Lower leg skin (tissue), 4 donors: ENCODE results near the gene TRAPPC14. TPM values are rescaled to one million over a fixed set of nuclear protein-coding genes. Genes with fewer than 3 reads are reported as not detected.
"Not testable (repeated sequence)": the region's sequence is repeated elsewhere in the genome, so short reads cannot be mapped to it uniquely, and the experiment has no call there.

Experiments used
- DNase-seq, 2 donors: peaks; one replicate each; pipeline ENCODE4 v3.0.0-alpha.2; 2019; ENCODE audit warnings: low spot score in 2 of 2
- H3K4me3 ChIP-seq: fragments of 200-600 bp; sonication (generic); 2 replicates; pipeline ENCODE4 v1.5.1; 2017; ENCODE audit warnings: mild to moderate bottlenecking, low read depth; ENCODE audit not compliant: poor library complexity, severe bottlenecking
- POLR2A ChIP-seq, 2 donors: fragments of 450-650 bp; IDR thresholded peaks; one replicate each; pipeline ENCODE4 v1.6.1; 2016 to 2017; ENCODE audit warnings: antibody characterized with exemption in 2 of 2, mild to moderate bottlenecking in 1 of 2, moderate library complexity in 1 of 2
- WGBS, 2 donors: methylation state at CpG; one replicate each; pipeline ENCODE4 v1.1.5; 2018; 5-methylcytosine and 5-hydroxymethylcytosine counted together
- intact Hi-C: fragments of 100-400 bp; cut with DNase I; formaldehyde crosslinking; loops from one replicate; pipeline ENCODE4 v1.15.0; 2023; ENCODE audit warnings: low total_unique reads
- total RNA-seq, 4 donors: library from RNA; depleted of rRNA; stranded (reverse); fragments of >200 nt; gene quantifications; one replicate each; pipeline ENCODE4 v1.1.0, GENCODE V29; 2016
- TF ChIP-seq, protein P1 (sequence below), 3 donors: fragments of 450-650 bp; IDR thresholded peaks; one replicate each; pipeline ENCODE4 v1.5.1; 2016; ENCODE audit warnings: antibody characterized with exemption in 3 of 3, mild to moderate bottlenecking in 3 of 3, moderate library complexity in 2 of 3

Gene TRAPPC14, protein sequence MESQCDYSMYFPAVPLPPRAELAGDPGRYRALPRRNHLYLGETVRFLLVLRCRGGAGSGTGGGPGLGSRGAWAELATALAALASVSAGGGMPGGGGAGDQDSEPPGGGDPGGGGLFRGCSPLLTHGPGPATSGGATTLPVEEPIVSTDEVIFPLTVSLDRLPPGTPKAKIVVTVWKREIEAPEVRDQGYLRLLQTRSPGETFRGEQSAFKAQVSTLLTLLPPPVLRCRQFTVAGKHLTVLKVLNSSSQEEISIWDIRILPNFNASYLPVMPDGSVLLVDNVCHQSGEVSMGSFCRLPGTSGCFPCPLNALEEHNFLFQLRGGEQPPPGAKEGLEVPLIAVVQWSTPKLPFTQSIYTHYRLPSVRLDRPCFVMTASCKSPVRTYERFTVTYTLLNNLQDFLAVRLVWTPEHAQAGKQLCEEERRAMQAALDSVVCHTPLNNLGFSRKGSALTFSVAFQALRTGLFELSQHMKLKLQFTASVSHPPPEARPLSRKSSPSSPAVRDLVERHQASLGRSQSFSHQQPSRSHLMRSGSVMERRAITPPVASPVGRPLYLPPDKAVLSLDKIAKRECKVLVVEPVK
- total RNA-seq: 10 to 100 TPM; 20.8 to 46.5 (median 25.2) TPM

DNA sequence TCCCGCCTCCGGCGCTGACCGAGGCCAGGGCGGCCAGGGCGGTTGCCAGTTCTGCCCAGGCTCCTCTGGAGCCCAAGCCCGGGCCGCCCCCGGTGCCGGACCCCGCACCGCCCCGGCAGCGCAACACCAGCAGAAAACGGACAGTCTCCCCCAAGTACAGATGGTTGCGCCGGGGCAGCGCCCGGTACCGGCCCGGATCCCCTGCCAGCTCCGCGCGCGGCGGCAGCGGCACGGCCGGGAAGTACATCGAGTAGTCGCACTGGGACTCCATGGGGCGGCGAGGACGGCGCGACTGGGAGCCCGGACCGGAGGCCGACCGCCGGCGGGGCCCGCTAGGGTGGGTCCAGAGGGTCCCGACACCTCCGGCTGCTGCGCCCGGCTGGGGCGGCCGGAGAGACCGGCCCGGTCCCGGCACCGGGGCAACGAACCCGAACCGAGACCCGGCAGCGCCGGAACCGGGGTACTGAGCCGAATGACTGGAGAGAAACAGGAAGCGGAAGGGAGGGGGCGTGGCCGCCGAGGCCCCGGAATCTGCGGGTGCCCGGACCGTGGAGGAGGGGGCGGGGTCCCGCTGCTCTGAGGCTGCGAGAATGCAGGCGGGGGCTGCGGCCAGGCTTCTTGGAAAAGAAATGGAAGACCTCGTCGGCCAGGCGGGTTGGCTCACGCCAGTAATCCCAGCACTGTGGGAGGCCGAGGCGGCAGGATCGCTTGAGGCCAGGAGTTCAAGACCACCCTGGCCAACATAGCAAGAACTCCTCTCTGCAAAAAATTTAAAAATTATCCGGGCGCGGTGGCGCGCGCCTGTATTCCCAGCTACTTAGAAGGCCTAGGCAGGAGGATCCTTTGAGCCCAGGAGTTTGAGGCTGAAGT, at the start of gene TRAPPC14:
TSS of gene TRAPPC14 (minus strand) at position 495 of the 870 bp plus-strand sequence. CDS start at position 271, 224 bp downstream.
- TF ChIP-seq, protein P1, sequence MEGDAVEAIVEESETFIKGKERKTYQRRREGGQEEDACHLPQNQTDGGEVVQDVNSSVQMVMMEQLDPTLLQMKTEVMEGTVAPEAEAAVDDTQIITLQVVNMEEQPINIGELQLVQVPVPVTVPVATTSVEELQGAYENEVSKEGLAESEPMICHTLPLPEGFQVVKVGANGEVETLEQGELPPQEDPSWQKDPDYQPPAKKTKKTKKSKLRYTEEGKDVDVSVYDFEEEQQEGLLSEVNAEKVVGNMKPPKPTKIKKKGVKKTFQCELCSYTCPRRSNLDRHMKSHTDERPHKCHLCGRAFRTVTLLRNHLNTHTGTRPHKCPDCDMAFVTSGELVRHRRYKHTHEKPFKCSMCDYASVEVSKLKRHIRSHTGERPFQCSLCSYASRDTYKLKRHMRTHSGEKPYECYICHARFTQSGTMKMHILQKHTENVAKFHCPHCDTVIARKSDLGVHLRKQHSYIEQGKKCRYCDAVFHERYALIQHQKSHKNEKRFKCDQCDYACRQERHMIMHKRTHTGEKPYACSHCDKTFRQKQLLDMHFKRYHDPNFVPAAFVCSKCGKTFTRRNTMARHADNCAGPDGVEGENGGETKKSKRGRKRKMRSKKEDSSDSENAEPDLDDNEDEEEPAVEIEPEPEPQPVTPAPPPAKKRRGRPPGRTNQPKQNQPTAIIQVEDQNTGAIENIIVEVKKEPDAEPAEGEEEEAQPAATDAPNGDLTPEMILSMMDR (IDR thresholded peaks at IDR 0.05): no peak
- no peak for TF ChIP-seq POLR2A (IDR thresholded peaks at IDR 0.05)
- peak within 1 kb of the TSS; percentile 83 for H3K4me3 ChIP-seq
- intact Hi-C loops: no loop called here
- 1 to 2% methylated on average over 26 to 80 of the region's 87 CpGs for WGBS, 2 donors
- peak; percentile 87 to 98 for DNase-seq

DNA sequence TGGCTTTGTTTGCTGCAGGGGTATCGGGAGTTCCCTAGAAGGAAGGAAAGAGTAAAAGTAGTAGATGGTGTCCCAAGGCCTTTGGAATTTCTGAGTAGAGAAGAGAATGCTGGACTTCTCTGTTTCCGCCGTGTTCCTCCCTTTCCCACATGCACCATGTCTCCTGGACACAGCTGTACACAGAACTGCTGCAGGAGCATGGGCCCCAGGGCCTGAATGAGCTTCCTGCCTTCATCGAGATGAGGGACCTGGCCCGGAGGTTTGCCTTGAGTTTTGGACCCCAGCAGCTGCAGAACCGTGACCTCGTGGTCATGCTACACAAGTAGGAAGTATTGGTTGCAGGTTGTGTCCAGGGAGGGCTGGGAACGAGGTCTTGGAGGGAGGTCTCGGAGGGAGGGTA, 45.9 kb upstream of the TRAPPC14 start:
- DNase-seq: no peak
- no peak overlapping the region for H3K4me3 ChIP-seq
- WGBS, 2 donors: 89 to 93% methylated on average over 9 of the region's 9 CpGs
- TF ChIP-seq POLR2A (IDR thresholded peaks at IDR 0.05): no peak
- TF ChIP-seq, protein P1 (IDR thresholded peaks at IDR 0.05): no peak
- intact Hi-C loops: loop anchor here (10.0 kb wide), 1 partner anchor 70 kb away; no protein-coding TSS in a partner anchor

DNA sequence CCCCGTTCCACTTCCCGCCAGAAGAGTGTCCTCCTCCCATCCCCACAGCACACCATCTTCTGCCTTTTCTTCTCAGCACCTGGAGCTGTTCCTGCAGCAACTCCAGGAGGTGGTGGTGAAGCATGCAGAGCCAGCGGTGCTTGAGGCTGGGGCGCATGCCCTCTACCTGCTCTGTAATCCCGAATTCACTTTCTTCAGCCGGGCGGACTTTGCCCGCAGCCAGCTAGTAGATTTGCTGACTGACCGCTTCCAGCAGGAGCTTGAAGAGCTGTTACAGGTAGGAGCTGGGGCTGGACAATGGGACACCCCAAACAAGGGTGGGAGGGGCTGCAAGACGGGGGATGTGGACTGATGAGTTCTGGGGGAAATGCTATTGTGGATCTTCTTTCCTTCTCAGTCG, 42.2 kb upstream of the TRAPPC14 start:
- intact Hi-C loops: loop anchor here (10.0 kb wide), 1 partner anchor 66 kb away; no protein-coding TSS in a partner anchor
- DNase-seq: no peak
- H3K4me3 ChIP-seq: no peak overlapping the region
- WGBS, 2 donors: 86% methylated on average over 11 of the region's 11 CpGs
- TF ChIP-seq, protein P1 (IDR thresholded peaks at IDR 0.05): no peak
- no peak for TF ChIP-seq POLR2A (IDR thresholded peaks at IDR 0.05)

DNA sequence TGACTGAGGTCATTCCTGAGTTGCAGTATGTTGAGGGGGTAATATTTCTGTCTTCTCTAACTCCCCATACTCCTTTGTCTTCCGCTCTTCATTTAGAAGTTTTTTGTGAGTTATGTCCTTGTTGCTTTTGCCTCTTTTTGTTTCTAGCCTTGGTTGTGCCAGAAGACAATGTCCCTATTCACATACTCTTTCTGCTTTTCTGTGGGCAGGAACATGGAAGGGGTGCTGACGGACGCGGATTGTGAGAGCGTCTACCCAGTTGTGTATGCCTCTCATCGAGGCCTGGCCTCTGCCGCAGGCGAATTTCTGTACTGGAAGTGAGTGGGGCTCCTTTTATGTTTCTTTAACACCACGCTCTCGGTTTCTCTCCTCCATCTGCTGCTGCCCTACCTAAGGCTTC, 39.7 kb upstream of the TRAPPC14 start:
- intact Hi-C loops: no loop called here
- H3K4me3 ChIP-seq: no peak overlapping the region
- no peak for DNase-seq
- TF ChIP-seq POLR2A (IDR thresholded peaks at IDR 0.05): no peak
- TF ChIP-seq, protein P1 (IDR thresholded peaks at IDR 0.05): no peak
- WGBS, 2 donors: 91 to 93% methylated on average over 10 of the region's 10 CpGs

DNA sequence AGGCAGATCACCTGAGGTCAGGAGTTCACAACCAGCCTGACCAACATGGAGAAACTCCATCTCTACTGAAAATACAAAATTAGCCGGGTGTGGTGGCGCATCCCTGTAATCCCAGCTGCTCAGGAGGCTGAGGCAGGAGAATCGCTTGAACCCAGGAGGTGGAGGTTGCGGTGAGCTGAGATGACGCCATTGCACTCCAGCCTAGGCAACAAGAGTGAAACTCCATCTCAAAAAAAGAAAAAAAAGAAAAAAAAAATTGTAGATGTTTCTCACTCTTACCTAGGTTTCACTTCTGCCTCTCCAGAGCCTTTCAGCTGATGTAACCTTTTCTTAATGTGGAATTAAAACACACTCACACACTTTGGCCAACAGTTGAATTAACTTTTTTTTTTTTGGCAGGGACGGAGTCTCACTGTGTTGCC, 37.4 kb upstream of the TRAPPC14 start:
- DNase-seq, intact Hi-C loops, H3K4me3 ChIP-seq: not testable (repeated sequence)
- 92 to 95% methylated on average over 6 of the region's 6 CpGs for WGBS, 2 donors
